ENCODE data around the gene PLK3.

- TF ChIP-seq CSDC2 (CRISPR knock-in tag; IDR thresholded peaks at IDR 0.05) = no peak
- no peak for TF ChIP-seq PATZ1 (CRISPR knock-in tag; IDR thresholded peaks at IDR 0.05; ENCODE audit: borderline replicate concordance)
- TF ChIP-seq GLIS3 (CRISPR knock-in tag; IDR thresholded peaks at IDR 0.05) = no peak
- no peak for TF ChIP-seq POU6F1 (CRISPR knock-in tag; IDR thresholded peaks at IDR 0.05; ENCODE audit: borderline replicate concordance, low read depth)
- TF ChIP-seq RARB (CRISPR knock-in tag; IDR thresholded peaks at IDR 0.05) = no peak
- no peak for TF ChIP-seq ZNF565 (CRISPR knock-in tag; conservative IDR thresholded peaks at IDR 0.05; ENCODE audit: low read depth)
- no peak for TF ChIP-seq CREB5 (CRISPR knock-in tag; IDR thresholded peaks at IDR 0.05; ENCODE audit: low read depth)
- no peak for TF ChIP-seq ZC3H10 (CRISPR knock-in tag; IDR thresholded peaks at IDR 0.05)
- no peak for TF ChIP-seq PPARA (CRISPR knock-in tag; IDR thresholded peaks at IDR 0.05; ENCODE audit: borderline replicate concordance)
- no peak for TF ChIP-seq ZNF70 (CRISPR knock-in tag; IDR thresholded peaks at IDR 0.05)
- no peak for TF ChIP-seq TSHZ2 (CRISPR knock-in tag; IDR thresholded peaks at IDR 0.05)
- TF ChIP-seq SNAI2 (CRISPR knock-in tag; IDR thresholded peaks at IDR 0.05) = no peak
Observed at GRCh38 chr1:44854970-44855369, 54.8 kb downstream of the PLK3 start.
